NCI-H69 (cell line): ENCODE measurements around the gene MRM1.
"Not testable (repeated sequence)": the region's sequence is repeated elsewhere in the genome, so short reads cannot be mapped to it uniquely, and the experiment has no call there.

Source experiments
- DNase-seq: peaks from one replicate; lab custom pipeline; 2025; lab: John Stamatoyannopoulos, UW

The MRM1 gene

DNA sequence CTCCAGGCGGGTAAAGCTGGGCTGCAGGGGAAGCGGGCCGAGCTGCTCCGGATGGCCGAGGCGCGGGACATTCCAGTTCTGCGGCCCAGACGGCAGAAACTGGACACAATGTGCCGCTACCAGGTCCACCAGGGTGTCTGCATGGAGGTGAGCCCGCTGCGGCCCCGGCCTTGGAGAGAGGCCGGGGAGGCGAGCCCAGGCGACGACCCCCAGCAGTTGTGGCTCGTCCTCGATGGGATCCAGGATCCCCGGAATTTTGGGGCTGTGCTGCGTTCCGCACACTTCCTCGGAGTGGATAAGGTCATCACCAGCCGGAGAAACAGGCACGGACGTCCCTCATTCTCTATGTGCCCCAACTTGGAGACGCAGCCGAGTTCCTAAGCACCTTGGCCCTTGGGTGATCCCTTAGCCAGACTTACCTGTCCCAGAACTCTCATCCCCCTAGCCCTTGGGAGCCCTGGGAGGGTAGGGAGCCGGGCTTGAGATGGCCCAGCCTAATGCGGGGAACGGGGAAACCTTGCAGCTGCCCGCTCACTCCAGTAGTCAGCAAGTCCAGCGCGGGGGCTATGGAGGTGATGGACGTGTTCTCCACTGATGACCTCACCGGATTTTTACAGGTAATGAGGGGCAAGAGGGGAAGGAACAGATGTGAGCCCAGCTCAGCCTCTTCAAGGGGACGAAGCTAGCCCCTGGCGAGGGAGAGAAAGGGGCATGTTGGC lies 806 bp downstream of the MRM1 start:
- DNase-seq, result peak; percentile 66

DNA sequence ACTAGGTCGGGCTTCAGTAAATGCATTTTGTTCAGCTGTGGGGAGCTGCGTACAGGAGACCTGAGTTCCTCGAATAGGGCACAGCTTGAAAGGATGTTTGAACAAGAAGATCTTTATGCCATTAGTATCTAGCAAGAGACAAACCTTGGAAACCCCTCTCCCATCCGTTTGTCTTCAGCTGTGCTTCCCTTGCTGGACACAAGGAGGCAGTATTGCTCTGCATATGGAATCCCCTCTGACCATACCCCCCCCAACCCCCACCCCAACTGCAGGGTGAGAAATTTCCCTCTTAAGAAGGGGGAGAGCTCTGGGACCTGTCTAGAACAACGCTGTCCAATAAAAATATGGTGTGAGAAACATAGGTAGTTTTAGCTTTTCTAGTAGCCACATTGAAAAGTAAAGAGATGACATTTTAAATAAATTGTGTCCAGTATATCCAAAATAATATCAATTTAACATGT lies 1.6 kb downstream of the MRM1 start:
- DNase-seq, result peak; percentile 86

- DNase-seq, result not testable (repeated sequence)
These were observed 3.6 kb downstream of the MRM1 start for GRCh38 chr17:36605028-36605427.

- no peak for DNase-seq
These were observed 6.9 kb downstream of the MRM1 start for GRCh38 chr17:36608280-36608679.

DNA sequence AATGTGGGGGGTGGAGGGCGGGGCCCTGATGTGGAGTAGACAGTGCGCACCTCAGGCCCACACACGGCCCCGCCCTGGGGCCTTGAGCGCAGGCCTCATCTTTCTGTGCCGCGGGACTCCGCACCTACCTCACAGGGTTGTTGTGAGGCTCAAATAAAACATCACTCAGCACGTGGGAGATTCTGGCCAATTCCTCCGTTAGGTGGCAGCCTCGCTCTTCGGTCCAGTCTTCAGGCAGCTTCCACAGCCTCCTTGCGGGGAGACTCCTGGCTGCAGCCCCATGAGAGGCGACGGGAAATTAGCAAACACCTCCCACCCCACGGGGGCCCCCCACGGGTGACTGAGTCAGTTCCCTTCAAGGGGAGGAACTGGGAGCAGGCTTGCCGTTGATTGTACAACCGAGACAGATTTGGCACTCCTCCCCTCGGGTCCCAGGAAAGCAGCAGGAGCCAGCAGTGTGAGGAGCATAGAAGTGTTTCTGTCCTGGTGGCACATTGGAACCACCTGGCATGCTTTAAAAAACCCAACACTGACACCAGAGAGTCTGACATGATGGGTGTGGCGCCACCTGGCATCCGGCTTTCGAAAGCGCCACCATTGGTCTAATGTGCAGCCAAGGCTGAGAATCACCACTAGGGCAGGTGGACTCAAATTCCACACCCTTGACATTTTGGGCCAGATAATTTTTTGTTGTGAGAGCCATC lies 7.6 kb downstream of the MRM1 start:
- peak; percentile 94 for DNase-seq

- no peak for DNase-seq
These were observed 8.1 kb downstream of the MRM1 start for GRCh38 chr17:36609498-36609862.

GRCh38 chr17:36610474-36610873 lies 9.1 kb downstream of the MRM1 start:
- DNase-seq, result no peak

GRCh38 chr17:36611345-36612072 lies 10.1 kb downstream of the MRM1 start:
- DNase-seq, result no peak

- no peak for DNase-seq
These were observed 10.9 kb downstream of the MRM1 start for GRCh38 chr17:36612323-36612722.

GRCh38 chr17:36613155-36613554 lies 11.8 kb downstream of the MRM1 start:
- peak; percentile 78 for DNase-seq

- DNase-seq, result no peak
These were observed 12.7 kb downstream of the MRM1 start for GRCh38 chr17:36614081-36614480.

GRCh38 chr17:36614933-36615332 lies 13.6 kb downstream of the MRM1 start:
- DNase-seq, result no peak

GRCh38 chr17:36616061-36617029 lies 15.0 kb downstream of the MRM1 start:
- DNase-seq, result peak; percentile 20

DNA sequence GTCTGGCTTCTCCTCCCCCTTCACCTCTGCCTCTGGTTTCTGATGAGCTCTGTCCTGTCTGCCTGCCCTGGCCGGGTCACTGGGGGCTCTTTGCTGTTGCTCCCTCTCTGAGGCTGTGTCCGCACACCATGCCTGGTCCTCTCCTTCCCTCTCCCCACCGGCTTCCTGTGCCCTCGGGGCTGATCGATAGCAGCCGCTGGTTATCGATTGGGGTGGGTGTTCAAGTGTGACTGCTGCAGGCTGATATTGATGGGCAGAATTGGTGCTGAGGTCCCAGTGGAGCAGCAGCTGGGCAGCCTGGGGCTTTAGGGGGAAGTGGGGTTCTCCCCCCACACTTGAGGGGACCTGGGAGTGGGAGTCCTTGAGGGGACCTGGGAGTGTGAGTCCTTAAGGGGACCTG lies 16.4 kb downstream of the MRM1 start:
- no peak for DNase-seq

- DNase-seq, result peak; percentile 14
These were observed 21.9 kb downstream of the MRM1 start for GRCh38 chr17:36623281-36623680.

DNA sequence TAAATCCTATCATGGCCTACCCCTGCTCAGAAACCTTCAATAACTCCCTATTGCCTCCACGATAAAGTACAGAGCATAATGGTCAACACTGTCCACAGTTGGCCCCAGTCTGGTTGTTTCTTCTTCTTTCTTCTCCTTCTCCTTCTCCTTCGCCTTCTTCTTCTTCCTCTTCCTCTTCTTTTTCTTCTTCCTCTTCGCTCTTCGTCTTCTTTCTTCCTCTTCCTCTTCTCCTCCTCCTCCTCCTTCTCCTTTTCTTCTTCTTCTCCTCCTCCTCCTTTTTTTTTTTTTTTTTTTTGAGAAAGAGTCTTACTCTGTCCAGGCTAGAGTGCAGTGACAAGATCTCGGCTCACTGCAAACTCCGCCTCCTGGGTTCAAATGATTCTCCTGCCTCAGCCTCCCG lies 23.8 kb downstream of the MRM1 start:
- DNase-seq, result no peak

DNA sequence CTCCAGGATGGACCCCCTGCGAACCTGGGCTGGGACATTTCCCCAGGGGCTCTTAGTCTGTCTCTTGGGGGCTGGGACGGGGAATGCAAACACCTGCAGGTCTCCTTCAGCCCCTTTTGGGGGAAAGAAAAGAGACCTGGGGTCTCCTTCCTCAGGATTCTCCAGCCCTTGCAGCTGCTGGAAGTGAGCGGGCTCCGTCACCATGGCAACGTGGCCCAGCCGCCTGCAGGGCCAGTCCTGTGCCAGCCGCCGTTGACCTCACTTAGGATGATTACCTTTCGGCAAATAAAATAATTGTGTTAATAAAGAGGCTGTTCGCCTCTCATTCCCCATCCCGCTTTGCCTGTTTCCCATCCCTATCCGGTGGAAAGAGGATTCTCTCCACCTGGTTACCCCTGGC lies 25.7 kb downstream of the MRM1 start:
- peak; percentile 90 for DNase-seq

DNA sequence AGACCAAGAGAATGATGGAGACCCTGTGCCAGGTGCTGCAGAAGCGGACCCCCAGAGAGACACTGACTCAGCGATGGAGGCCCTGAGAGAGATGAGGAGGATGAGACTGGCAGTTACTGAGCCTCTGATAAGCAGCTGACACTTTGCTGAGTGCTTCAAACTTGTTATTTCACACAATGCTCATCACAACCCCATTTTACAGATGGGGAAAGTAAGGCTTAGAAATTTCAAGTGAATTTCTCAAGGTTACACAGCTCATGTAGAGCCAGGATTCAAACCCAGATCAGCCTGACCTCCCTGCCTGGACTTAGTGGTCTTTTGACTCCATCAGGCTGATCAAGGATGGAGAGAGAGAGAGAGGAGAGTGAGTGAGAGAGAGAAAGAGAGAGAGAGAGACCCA lies 27.2 kb downstream of the MRM1 start:
- no peak for DNase-seq

DNA sequence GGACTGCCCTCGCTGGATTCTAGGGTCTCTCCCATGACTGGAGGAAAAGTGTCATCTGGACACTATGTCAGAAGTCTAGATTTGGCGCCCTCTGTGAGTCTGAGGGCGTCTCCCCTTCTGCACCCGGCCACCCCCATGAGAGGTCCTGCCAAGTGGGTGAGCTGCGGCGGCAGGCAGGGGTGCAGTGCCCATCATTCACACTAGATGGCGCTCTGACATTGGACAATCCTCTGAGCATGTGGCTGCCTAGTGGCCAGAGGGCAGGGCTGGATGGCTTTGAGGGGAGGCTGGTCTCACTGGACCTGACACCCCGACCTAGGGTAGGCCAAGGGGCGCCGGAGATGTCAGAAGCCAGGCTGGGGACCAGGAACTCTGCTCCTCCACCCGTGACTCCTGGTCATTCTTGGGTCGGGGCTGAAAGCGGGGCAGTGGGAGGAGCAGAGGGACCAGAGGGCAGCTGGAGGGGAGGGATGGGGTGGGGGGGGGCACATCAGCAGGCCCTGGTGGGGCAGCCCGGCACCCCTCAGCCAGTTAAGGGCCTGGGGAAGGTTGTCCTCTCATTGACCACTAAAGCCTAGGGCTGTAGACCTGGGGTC lies 28.0 kb downstream of the MRM1 start:
- peak; percentile 76 for DNase-seq

GRCh38 chr17:36629970-36630502 lies 28.7 kb downstream of the MRM1 start:
- no peak for DNase-seq

DNA sequence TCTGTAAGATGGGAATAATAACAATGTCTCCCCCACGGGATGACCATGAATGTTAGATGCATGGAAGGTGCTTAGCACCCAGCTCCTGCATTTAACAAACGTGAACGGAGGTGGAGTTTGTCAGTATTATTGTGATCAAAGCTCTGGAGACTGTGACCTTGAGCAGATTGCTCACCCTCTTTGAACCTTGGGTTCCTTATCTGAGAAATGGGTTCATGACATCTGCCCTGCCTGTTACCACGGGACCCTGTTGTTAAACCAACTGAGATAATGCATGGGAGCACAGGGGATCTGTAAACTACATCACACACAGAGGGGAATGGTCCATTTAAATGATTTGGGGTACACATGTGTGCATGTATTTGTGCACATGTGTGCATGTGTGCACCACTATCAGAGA lies 29.6 kb downstream of the MRM1 start:
- DNase-seq, result no peak
